Prostate gland (tissue), 2 donors: ENCODE results near the gene KDM4B.

Experiments
- POLR2A ChIP-seq: fragments of 450-650 bp; IDR thresholded peaks from one replicate; pipeline ENCODE4 v1.6.1; 2016; ENCODE audit warnings: antibody characterized with exemption, mild to moderate bottlenecking
- POLR2AphosphoS5 ChIP-seq: sonication (generic); formaldehyde crosslinking; IDR thresholded peaks from one replicate; pipeline ENCODE4 v1.6.1; 2017; ENCODE audit warnings: antibody characterized with exemption
- TF ChIP-seq, protein P1 (sequence below), 4 experiments: fragments of 200-600 bp in 2 of 4; fragments of 450-650 bp in 2 of 4; sonication (generic) in 2 of 4; IDR thresholded peaks; 1 replicate in 3 of 4; 2 replicates in 1 of 4; pipeline ENCODE4 v1.5.1; 2016 to 2019; ENCODE audit warnings: antibody characterized with exemption in 4 of 4, mild to moderate bottlenecking in 2 of 4, moderate library complexity in 2 of 4

DNA sequence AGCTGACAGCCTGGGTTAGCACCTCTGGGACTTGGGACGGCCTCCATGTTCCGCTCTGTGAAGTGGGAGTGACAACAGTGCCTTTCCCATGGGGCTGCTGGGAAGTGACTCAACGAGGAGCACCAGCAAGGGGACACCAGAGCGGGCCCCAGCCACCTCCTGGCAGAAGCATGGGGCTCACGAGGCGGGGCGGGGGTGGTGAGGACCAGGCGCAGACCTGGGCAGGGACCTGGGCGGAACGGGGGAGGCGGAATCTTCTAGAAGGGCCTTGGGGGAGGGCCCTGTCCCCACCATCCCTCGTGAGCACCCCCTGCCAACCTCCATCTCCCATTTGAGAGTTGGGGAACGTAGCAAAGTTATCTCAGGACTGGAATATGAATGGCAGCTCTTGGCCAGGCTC is 37.9 kb downstream of the KDM4B start:
- TF ChIP-seq, protein P1, sequence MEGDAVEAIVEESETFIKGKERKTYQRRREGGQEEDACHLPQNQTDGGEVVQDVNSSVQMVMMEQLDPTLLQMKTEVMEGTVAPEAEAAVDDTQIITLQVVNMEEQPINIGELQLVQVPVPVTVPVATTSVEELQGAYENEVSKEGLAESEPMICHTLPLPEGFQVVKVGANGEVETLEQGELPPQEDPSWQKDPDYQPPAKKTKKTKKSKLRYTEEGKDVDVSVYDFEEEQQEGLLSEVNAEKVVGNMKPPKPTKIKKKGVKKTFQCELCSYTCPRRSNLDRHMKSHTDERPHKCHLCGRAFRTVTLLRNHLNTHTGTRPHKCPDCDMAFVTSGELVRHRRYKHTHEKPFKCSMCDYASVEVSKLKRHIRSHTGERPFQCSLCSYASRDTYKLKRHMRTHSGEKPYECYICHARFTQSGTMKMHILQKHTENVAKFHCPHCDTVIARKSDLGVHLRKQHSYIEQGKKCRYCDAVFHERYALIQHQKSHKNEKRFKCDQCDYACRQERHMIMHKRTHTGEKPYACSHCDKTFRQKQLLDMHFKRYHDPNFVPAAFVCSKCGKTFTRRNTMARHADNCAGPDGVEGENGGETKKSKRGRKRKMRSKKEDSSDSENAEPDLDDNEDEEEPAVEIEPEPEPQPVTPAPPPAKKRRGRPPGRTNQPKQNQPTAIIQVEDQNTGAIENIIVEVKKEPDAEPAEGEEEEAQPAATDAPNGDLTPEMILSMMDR (IDR thresholded peaks at IDR 0.05) = no peak
- TF ChIP-seq POLR2A = no peak
- no peak for TF ChIP-seq POLR2AphosphoS5
